PC-9 (cell line): Measurements from ENCODE around the gene DCAF12. TPM values are rescaled to one million over a fixed set of nuclear protein-coding genes. Genes with fewer than 3 reads are reported as not detected.

Experiments used
- BruUV-seq: library from RNA; stranded (reverse); fragments of 400-500 nt; replicated peaks from 2 replicates; lab custom pipeline; 2021; lab: Mats Ljungman, UMichigan
- CTCF ChIA-PET: fragments of 300-600 bp; sonication (Branson Sonifier 250); formaldehyde crosslinking; loops from one replicate; lab custom pipeline; 2022; ENCODE audit warnings: antibody characterized with exemption; lab: Charles Lee
- POLR2A ChIA-PET: fragments of 300-600 bp; sonication (Branson Sonifier 250); formaldehyde crosslinking; loops from one replicate; lab custom pipeline; 2022; ENCODE audit warnings: antibody characterized with exemption; ENCODE audit not compliant: unreplicated experiment; lab: Charles Lee
- DNase-seq, 2 experiments: peaks; one replicate each; pipeline versions ENCODE4 v3.0.0 to v3.0.0-alpha.2; 2015 to 2022; ENCODE audit warnings: mixed read lengths in 1 of 2
- H2AFZ ChIP-seq: fragments of 200-600 bp; sonication (generic); 2 replicates; pipeline ENCODE4 v1.8.1; 2017; ENCODE audit warnings: antibody characterized with exemption
- H3F3A ChIP-seq: fragments of 200-600 bp; sonication (generic); 2 replicates; pipeline ENCODE4 v1.8.1; 2017; ENCODE audit warnings: antibody characterized with exemption, mild to moderate bottlenecking, low read depth; ENCODE audit not compliant: insufficient read depth
- H3K27ac ChIP-seq: fragments of 200-600 bp; sonication (generic); 2 replicates; pipeline ENCODE4 v1.6.1; 2016; ENCODE audit warnings: mixed run types
- H3K27me3 ChIP-seq: fragments of 200-600 bp; sonication (generic); 2 replicates; pipeline ENCODE4 v1.6.1; 2016; ENCODE audit warnings: low read depth, mixed run types; ENCODE audit not compliant: insufficient read depth
- H3K36me3 ChIP-seq: fragments of 200-600 bp; sonication (generic); 2 replicates; pipeline ENCODE4 v1.6.1; 2016; ENCODE audit warnings: low read depth, mixed run types
- H3K4me1 ChIP-seq: fragments of 200-600 bp; sonication (generic); replicated peaks from 2 replicates; pipeline ENCODE4 v1.6.1; 2016; ENCODE audit warnings: mixed run types; ENCODE audit not compliant: insufficient read depth
- H3K4me2 ChIP-seq: fragments of 200-600 bp; sonication (generic); 2 replicates; pipeline ENCODE4 v1.6.1; 2017; ENCODE audit warnings: mixed run types
- H3K4me3 ChIP-seq: fragments of 200-600 bp; sonication (generic); 2 replicates; pipeline ENCODE4 v1.6.1; 2016; ENCODE audit warnings: mixed run types
- H3K79me2 ChIP-seq: fragments of 200-600 bp; sonication (generic); 2 replicates; pipeline ENCODE4 v1.6.1; 2017; ENCODE audit warnings: low read depth, mixed run types
- H3K9me2 ChIP-seq: fragments of 200-600 bp; sonication (generic); 2 replicates; pipeline ENCODE4 v1.8.1; 2017; ENCODE audit warnings: mild to moderate bottlenecking; ENCODE audit not compliant: insufficient read depth
- H3K9me3 ChIP-seq: fragments of 200-600 bp; sonication (generic); 2 replicates; pipeline ENCODE4 v1.8.1; 2016; ENCODE audit warnings: low read depth; ENCODE audit not compliant: insufficient read depth
- H4K20me1 ChIP-seq: fragments of 200-600 bp; sonication (generic); 2 replicates; pipeline ENCODE4 v1.8.1; 2017; ENCODE audit not compliant: insufficient read depth
- EZH2 ChIP-seq: fragments of 200-600 bp; sonication (generic); IDR thresholded peaks from 2 replicates; pipeline ENCODE4 v1.8.0; 2017; ENCODE audit warnings: antibody characterized with exemption, low read depth
- intact Hi-C: fragments of 100-400 bp; cut with micrococcal nuclease; formaldehyde crosslinking; loops from one replicate; pipeline ENCODE4 v1.10.0; 2022; ENCODE audit not compliant: unreplicated experiment
- total RNA-seq: library from RNA; stranded (reverse); gene quantifications from 2 replicates; pipeline ENCODE4 v1.2.3, GENCODE V29; 2021
- TF ChIP-seq, protein P1 (sequence below): fragments of 200-600 bp; sonication (generic); conservative IDR thresholded peaks from 2 replicates; pipeline ENCODE4 v1.6.1; 2017; ENCODE audit warnings: mixed run types, antibody characterized with exemption, mild to moderate bottlenecking, moderate library complexity

The DCAF12 gene
- total RNA-seq, 1 experiment from 2014 or later: 23.4 TPM

GRCh38 chr9:34127035-34127948 lies 794 bp upstream of the DCAF12 start:
- Histone ChIP-seq H3K36me3 (peaks cover 9% of the 10 kb centered on the region), H4K20me1 (peaks cover 9% of the 10 kb centered on the region), H3K27me3 (no peaks in the 10 kb centered on the region), H3K27ac (peak overlapping the region; percentile 71; the same call in 1 of the 2 replicates), H3K4me1 (peaks cover 22% of the 10 kb centered on the region), H3K9me3 (no peaks in the 10 kb centered on the region), H3K4me3 (peak overlapping the region; percentile 97; the same call in 1 of the 2 replicates), H2AFZ (peak overlapping the region; percentile 95), H3K4me2 (peak overlapping the region; percentile 98), H3F3A (no peaks in the 10 kb centered on the region), H3K9me2 (no peaks in the 10 kb centered on the region), H3K79me2 (peaks cover 40% of the 10 kb centered on the region)
- ChIA-PET POLR2A (interaction anchor here (0.6 to 0.8 kb wide), 2 partner anchors 26 to 336 kb away, joined by 3 to 4 read pairs; no protein-coding TSS in a partner anchor), CTCF (interaction anchor here (0.6 kb wide), 1 partner anchor 82 kb away, joined by 3 read pairs; no protein-coding TSS in a partner anchor)
- intact Hi-C loops: loop anchor here (2.0 to 5.0 kb wide), 2 partner anchors 50 to 125 kb away; no protein-coding TSS in a partner anchor
- TSS peak; percentile 71 for BruUV-seq
- DNase-seq: peak in 1 of 2 experiments; percentile 2
- TF ChIP-seq EZH2: no peak
- TF ChIP-seq, protein P1, sequence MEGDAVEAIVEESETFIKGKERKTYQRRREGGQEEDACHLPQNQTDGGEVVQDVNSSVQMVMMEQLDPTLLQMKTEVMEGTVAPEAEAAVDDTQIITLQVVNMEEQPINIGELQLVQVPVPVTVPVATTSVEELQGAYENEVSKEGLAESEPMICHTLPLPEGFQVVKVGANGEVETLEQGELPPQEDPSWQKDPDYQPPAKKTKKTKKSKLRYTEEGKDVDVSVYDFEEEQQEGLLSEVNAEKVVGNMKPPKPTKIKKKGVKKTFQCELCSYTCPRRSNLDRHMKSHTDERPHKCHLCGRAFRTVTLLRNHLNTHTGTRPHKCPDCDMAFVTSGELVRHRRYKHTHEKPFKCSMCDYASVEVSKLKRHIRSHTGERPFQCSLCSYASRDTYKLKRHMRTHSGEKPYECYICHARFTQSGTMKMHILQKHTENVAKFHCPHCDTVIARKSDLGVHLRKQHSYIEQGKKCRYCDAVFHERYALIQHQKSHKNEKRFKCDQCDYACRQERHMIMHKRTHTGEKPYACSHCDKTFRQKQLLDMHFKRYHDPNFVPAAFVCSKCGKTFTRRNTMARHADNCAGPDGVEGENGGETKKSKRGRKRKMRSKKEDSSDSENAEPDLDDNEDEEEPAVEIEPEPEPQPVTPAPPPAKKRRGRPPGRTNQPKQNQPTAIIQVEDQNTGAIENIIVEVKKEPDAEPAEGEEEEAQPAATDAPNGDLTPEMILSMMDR: no peak

- peaks cover 9% of the 10 kb centered on the region for H3K36me3 ChIP-seq
- H3K27ac ChIP-seq: peak overlapping the region; percentile 71
- H3K79me2 ChIP-seq: peaks cover 50% of the 10 kb centered on the region
- CTCF ChIA-PET: interaction anchor here (0.7 kb wide), 1 partner anchor 14 kb away, joined by 3 read pairs; no protein-coding TSS in a partner anchor
- H3K4me2 ChIP-seq: peak overlapping the region; percentile 98
- TF ChIP-seq, protein P1: no peak
- no peak for TF ChIP-seq EZH2
- POLR2A ChIA-PET: interaction anchor here (0.6 to 1.1 kb wide), 2 partner anchors 20 to 53 kb away, joined by 3 to 4 read pairs; partner anchors contain the start of gene UBAP1
- intact Hi-C loops: loop anchor here (1.0 to 5.0 kb wide), 3 partner anchors 51 to 127 kb away; no protein-coding TSS in a partner anchor
- H3F3A ChIP-seq: no peaks in the 10 kb centered on the region
- BruUV-seq: TSS peak; percentile 46
- no peaks in the 10 kb centered on the region for H3K27me3 ChIP-seq
- peak in 1 of 2 experiments; percentile 3 for DNase-seq
- H3K4me3 ChIP-seq: peak overlapping the region; percentile 97
- H3K4me1 ChIP-seq: peaks cover 14% of the 10 kb centered on the region
- no peaks in the 10 kb centered on the region for H3K9me2 ChIP-seq
- H2AFZ ChIP-seq: peak overlapping the region; percentile 95
- peaks cover 9% of the 10 kb centered on the region for H4K20me1 ChIP-seq
- H3K9me3 ChIP-seq: no peaks in the 10 kb centered on the region
Observed at GRCh38 chr9:34125681-34126206, 754 bp downstream of the DCAF12 start.

- ChIA-PET CTCF (no interaction called here), POLR2A (no interaction called here)
- Histone ChIP-seq H3K36me3 (peaks cover 9% of the 10 kb centered on the region), H3K9me2 (no peaks in the 10 kb centered on the region), H3K4me3 (peak overlapping the region; percentile 97), H4K20me1 (peaks cover 9% of the 10 kb centered on the region), H3K4me2 (peak overlapping the region; percentile 98), H3K9me3 (no peaks in the 10 kb centered on the region), H2AFZ (no peak overlapping the region), H3K27ac (peak overlapping the region; percentile 71), H3K4me1 (peaks cover 14% of the 10 kb centered on the region), H3F3A (no peaks in the 10 kb centered on the region), H3K79me2 (peaks cover 50% of the 10 kb centered on the region), H3K27me3 (no peaks in the 10 kb centered on the region)
- intact Hi-C loops: loop anchor here (5.0 kb wide), 1 partner anchor 127 kb away; no protein-coding TSS in a partner anchor
- no peak for DNase-seq
- no TSS peak for BruUV-seq
- TF ChIP-seq, protein P1: no peak
- no peak for TF ChIP-seq EZH2
Observed at GRCh38 chr9:34124926-34125325, 1.6 kb downstream of the DCAF12 start.
